SU-DHL-6 (cell line): ENCODE data around the gene BLOC1S1.

Source experiments
- H2AFZ ChIP-seq: fragments of 200-600 bp; sonication (generic); 2 replicates; pipeline ENCODE4 v1.6.1; 2014; ENCODE audit warnings: low read depth, mild to moderate bottlenecking, moderate library complexity, mixed read lengths, antibody characterized with exemption, low read length; ENCODE audit not compliant: severe bottlenecking
- H3F3A ChIP-seq: fragments of 200-600 bp; shearing (Covaris generic); 2 replicates; pipeline ENCODE4 v1.6.0; 2016; ENCODE audit warnings: antibody characterized with exemption, mild to moderate bottlenecking; ENCODE audit not compliant: insufficient read depth
- H3K27ac ChIP-seq: fragments of 200-600 bp; sonication (generic); 2 replicates; pipeline ENCODE4 v1.5.1; 2016; ENCODE audit warnings: low read depth, mild to moderate bottlenecking, low read length, moderate library complexity, mixed read lengths
- H3K27me3 ChIP-seq: fragments of 200-600 bp; sonication (generic), shearing (Covaris generic); 2 replicates; pipeline ENCODE4 v1.6.0; 2014; ENCODE audit warnings: mild to moderate bottlenecking, low read length
- H3K36me3 ChIP-seq: fragments of 200-600 bp; sonication (generic); 2 replicates; pipeline ENCODE4 v1.6.1; 2014; ENCODE audit warnings: mild to moderate bottlenecking, low read length, mixed read lengths
- H3K4me2 ChIP-seq: fragments of 300-600, 200-600 bp; shearing (Covaris generic), sonication (generic); 2 replicates; pipeline ENCODE4 v1.6.0; 2014; ENCODE audit warnings: low read length, low read depth, mild to moderate bottlenecking; ENCODE audit not compliant: poor library complexity, severe bottlenecking
- H3K4me3 ChIP-seq: fragments of 200-600 bp; sonication (generic); 2 replicates; pipeline ENCODE4 v1.5.1; 2014; ENCODE audit warnings: antibody characterized with exemption, low read length, mild to moderate bottlenecking, mixed read lengths; ENCODE audit not compliant: insufficient read depth, poor library complexity, severe bottlenecking
- H3K79me2 ChIP-seq: fragments of 200-600 bp; sonication (generic); 2 replicates; pipeline ENCODE4 v1.6.1; 2014; ENCODE audit warnings: mild to moderate bottlenecking, low read length, moderate library complexity; ENCODE audit not compliant: insufficient read depth
- H3K9ac ChIP-seq: fragments of 200-600 bp; sonication (generic); 2 replicates; pipeline ENCODE4 v1.7.0; 2014; ENCODE audit warnings: mild to moderate bottlenecking, low read length
- H3K9me2 ChIP-seq: fragments of 200-600 bp; sonication (generic); replicated peaks from 2 replicates; pipeline ENCODE4 v1.6.1; 2014; ENCODE audit warnings: low read length; ENCODE audit not compliant: insufficient read depth
- H3K9me3 ChIP-seq: fragments of 200-600 bp; sonication (generic); 2 replicates; pipeline ENCODE4 v1.6.1; 2014; ENCODE audit warnings: low read length, mixed read lengths; ENCODE audit not compliant: insufficient read depth
- H4K20me1 ChIP-seq: fragments of 200-600 bp; sonication (generic); 2 replicates; pipeline ENCODE4 v1.6.1; 2014; ENCODE audit warnings: low read depth, mild to moderate bottlenecking, antibody characterized with exemption, low read length, moderate library complexity, mixed read lengths
- EZH2phosphoT487 ChIP-seq: fragments of 200-600 bp; sonication (generic), shearing (Covaris generic); conservative IDR thresholded peaks from 2 replicates; pipeline ENCODE4 v1.6.1; 2018; ENCODE audit warnings: mild to moderate bottlenecking, antibody characterized with exemption, low read length, moderate library complexity, mixed read lengths
- TF ChIP-seq, protein P1 (sequence below): fragments of 200-600 bp; sonication (generic); IDR thresholded peaks from one replicate; pipeline ENCODE4 v1.5.1; 2017; ENCODE audit warnings: antibody characterized with exemption, mild to moderate bottlenecking, low read length, moderate library complexity; ENCODE audit not compliant: insufficient read depth, poor library complexity, severe bottlenecking

Gene BLOC1S1

GRCh38 chr12:55736076-55736475, 20.2 kb downstream of the BLOC1S1 start:
- Histone ChIP-seq H3K79me2 (no peaks in the 10 kb centered on the region), H3K36me3 (no peaks in the 10 kb centered on the region), H4K20me1 (no peaks in the 10 kb centered on the region), H3K9ac (no peak overlapping the region), H3K9me3 (no peaks in the 10 kb centered on the region), H2AFZ (no peak overlapping the region), H3K4me2 (no peak overlapping the region), H3K9me2 (no peaks in the 10 kb centered on the region), H3F3A (peaks cover 7% of the 10 kb centered on the region), H3K27me3 (no peaks in the 10 kb centered on the region), H3K27ac (no peak overlapping the region), H3K4me3 (no peak overlapping the region)
- TF ChIP-seq, protein P1, sequence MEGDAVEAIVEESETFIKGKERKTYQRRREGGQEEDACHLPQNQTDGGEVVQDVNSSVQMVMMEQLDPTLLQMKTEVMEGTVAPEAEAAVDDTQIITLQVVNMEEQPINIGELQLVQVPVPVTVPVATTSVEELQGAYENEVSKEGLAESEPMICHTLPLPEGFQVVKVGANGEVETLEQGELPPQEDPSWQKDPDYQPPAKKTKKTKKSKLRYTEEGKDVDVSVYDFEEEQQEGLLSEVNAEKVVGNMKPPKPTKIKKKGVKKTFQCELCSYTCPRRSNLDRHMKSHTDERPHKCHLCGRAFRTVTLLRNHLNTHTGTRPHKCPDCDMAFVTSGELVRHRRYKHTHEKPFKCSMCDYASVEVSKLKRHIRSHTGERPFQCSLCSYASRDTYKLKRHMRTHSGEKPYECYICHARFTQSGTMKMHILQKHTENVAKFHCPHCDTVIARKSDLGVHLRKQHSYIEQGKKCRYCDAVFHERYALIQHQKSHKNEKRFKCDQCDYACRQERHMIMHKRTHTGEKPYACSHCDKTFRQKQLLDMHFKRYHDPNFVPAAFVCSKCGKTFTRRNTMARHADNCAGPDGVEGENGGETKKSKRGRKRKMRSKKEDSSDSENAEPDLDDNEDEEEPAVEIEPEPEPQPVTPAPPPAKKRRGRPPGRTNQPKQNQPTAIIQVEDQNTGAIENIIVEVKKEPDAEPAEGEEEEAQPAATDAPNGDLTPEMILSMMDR = no peak
- no peak for TF ChIP-seq EZH2phosphoT487

DNA sequence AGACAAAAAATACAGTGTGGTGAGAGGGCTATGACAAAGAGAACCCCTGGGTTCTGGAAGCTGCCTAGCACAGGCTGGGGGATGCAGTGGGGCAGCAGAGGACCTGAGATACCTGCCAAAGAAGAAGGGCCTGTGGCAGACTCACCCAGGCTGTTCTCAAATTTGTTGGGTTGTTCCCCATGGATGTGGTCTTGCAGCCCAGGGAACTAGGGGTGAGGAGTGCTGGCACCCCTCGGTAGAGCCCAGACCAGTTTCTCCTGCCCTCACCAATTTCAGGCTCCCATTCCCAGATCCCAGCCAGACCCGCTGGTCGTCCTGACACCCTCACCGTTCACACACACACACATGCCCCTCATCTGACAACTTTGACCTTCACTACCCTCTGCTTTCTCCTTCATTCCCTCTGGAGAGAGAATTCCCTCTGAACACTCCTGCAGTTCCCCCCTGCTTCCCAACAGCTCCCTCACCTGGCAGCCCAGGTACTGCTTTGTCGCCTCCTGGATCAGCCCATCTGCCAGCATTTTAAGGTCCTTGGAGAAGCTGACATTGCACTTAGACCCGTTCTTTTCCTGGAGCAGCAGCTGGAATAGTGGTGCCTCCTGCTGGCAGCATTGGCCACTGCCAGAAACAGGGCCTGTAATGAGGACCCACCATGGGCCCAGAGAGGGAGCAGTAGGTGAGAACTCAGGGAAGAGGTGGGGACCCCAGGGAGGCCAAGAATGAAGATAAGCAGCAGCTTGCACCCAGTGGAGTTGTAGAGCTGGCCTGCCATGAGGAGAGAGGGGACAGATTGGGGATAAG, 21.1 kb downstream of the BLOC1S1 start:
- Histone ChIP-seq H3K4me2 (peak overlapping the region; percentile 89), H3K9ac (peak overlapping the region; percentile 48; the same call in 1 of the 2 replicates), H2AFZ (no peak overlapping the region)

GRCh38 chr12:55737581-55738122, 21.8 kb downstream of the BLOC1S1 start:
- H4K20me1 ChIP-seq = no peaks in the 10 kb centered on the region
- H3K4me2 ChIP-seq = peak overlapping the region; percentile 89
- H3K79me2 ChIP-seq = no peaks in the 10 kb centered on the region
- no peaks in the 10 kb centered on the region for H3K9me3 ChIP-seq
- no peaks in the 10 kb centered on the region for H3K27me3 ChIP-seq
- H3K4me3 ChIP-seq = peak overlapping the region; percentile 63
- peaks cover 7% of the 10 kb centered on the region for H3F3A ChIP-seq
- peak overlapping the region; percentile 23; the same call in 1 of the 2 replicates for H3K27ac ChIP-seq
- H2AFZ ChIP-seq = peak overlapping the region; percentile 80
- H3K9me2 ChIP-seq = no peaks in the 10 kb centered on the region
- H3K9ac ChIP-seq = peak overlapping the region; percentile 48
- TF ChIP-seq EZH2phosphoT487 = no peak
- TF ChIP-seq, protein P1 = peak; percentile 9
- H3K36me3 ChIP-seq = no peaks in the 10 kb centered on the region

More for the DNA sequence above, 21.1 kb downstream of the BLOC1S1 start:
- Histone ChIP-seq H3K36me3 (no peaks in the 10 kb centered on the region), H4K20me1 (no peaks in the 10 kb centered on the region), H3K79me2 (no peaks in the 10 kb centered on the region), H3K27me3 (no peaks in the 10 kb centered on the region), H3K9me3 (no peaks in the 10 kb centered on the region), H3K9me2 (no peaks in the 10 kb centered on the region), H3K4me3 (no peak overlapping the region), H3K27ac (no peak overlapping the region), H3F3A (peaks cover 7% of the 10 kb centered on the region)
- no peak for TF ChIP-seq EZH2phosphoT487
- TF ChIP-seq, protein P1 = peak; percentile 92
